ENCODE results near the gene HBB. TPM values are rescaled to one million over a fixed set of nuclear protein-coding genes. Genes with fewer than 3 reads are reported as not detected.
"Not testable (repeated sequence)": the region's sequence is repeated elsewhere in the genome, so short reads cannot be mapped to it uniquely, and the experiment has no call there.

The HBB gene
- total RNA-seq, 2 experiments from 2014 or later, result not detected

GRCh38 chr11:5253440-5253839 lies 26.6 kb upstream of the HBB start:
- DNase-seq; H3K27me3 Mint-ChIP-seq; H3K4me1 Mint-ChIP-seq; H3K4me3 Mint-ChIP-seq; POLR2A ChIA-PET; H3K27ac Mint-ChIP-seq; H3K36me3 Mint-ChIP-seq (ENCODE audit: low read depth); H3K9me3 Mint-ChIP-seq; CTCF ChIA-PET: not testable (repeated sequence)

DNA sequence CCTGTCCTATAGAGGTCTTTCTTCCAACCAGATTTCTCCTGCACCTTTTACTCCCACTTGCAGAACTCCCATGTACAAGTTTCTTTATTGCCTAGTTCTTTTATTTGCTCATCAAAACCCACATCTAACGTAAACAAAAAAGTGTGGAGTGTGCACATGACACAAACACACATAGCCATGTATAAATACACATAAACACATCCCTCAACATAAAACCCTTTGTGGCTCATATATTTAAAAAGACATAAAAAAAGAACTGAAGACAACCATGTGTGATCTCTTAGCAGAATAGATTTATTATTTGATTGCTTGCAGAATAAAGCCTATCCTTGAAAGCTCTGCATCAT lies 26.0 kb upstream of the HBB start:
- H3K4me1 Mint-ChIP-seq, result no peaks in the 10 kb centered on the region
- H3K27ac Mint-ChIP-seq, result no peak overlapping the region
- ChIA-PET CTCF (no interaction called here), POLR2A (no interaction called here)
- no peaks in the 10 kb centered on the region for H3K36me3 Mint-ChIP-seq (ENCODE audit: low read depth)
- H3K9me3 Mint-ChIP-seq, result no peaks in the 10 kb centered on the region
- DNase-seq, result no peak
- H3K27me3 Mint-ChIP-seq, result no peaks in the 10 kb centered on the region
- H3K4me3 Mint-ChIP-seq, result no peak overlapping the region

DNA sequence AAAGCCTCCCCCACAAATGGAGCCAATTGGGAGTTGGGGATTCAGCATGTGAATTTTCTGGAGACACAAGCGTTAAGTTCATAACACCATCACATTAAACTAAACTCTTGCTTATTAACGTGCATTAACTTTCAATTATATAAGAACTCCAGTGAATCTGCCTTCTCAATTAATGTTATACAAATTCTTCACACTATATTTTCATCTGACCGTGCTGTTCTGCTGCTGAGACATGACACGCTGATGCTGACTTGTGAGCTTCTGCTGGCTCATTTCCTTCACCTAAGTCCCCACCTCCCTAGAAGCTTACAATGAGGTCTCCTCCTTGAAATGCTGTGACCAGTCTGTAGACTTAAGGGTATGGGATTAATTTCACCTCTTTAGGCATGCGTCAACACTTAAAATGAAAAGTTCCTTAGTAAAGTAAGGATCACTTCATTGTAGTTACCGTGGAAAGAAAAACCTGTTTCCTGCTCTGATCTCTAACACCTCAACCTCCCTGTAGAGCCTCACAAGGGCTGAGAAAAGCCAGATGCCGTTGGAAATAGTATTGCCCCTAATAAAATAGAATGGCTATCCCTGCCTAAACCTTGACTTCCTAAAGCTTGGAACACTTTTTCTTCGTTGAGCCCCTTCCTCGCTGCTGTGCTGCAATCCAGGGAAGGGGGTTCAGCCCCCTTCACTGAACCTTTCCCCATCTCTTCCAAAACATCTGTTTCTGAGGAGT lies 25.5 kb upstream of the HBB start:
- no peaks in the 10 kb centered on the region for H3K36me3 Mint-ChIP-seq (ENCODE audit: low read depth)
- H3K27me3 Mint-ChIP-seq, result no peaks in the 10 kb centered on the region
- CTCF ChIA-PET, result no interaction called here
- H3K27ac Mint-ChIP-seq, result no peak overlapping the region
- no peak overlapping the region for H3K4me3 Mint-ChIP-seq
- H3K4me1 Mint-ChIP-seq, result no peaks in the 10 kb centered on the region
- POLR2A ChIA-PET, result interaction anchor here (0.5 kb wide), 1 partner anchor 79 kb away, joined by 3 read pairs; no protein-coding TSS in a partner anchor
- no peaks in the 10 kb centered on the region for H3K9me3 Mint-ChIP-seq
- no peak for DNase-seq

DNA sequence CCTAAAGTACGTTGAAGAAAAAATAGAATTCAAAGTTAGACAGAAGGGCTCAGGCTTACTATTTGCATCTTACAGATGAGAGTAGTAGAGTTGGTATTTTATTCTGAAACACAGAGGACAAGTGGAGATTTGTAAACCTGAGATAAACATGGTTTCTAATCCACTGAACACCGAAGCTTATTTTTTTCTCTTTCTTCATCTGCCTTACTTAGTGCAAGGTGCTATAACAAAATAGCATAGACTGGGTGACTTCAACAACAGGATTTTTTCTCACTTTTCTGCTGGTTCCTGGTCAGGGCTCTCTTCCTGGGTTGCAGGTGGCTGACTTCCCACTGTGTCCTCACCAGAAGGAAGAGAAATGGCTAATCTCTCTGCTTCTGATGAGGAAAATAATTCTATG lies 24.9 kb upstream of the HBB start:
- Mint-ChIP-seq H3K36me3 (ENCODE audit: low read depth) (no peaks in the 10 kb centered on the region), H3K4me1 (no peaks in the 10 kb centered on the region), H3K9me3 (no peaks in the 10 kb centered on the region), H3K27me3 (no peaks in the 10 kb centered on the region), H3K4me3 (no peak overlapping the region), H3K27ac (no peak overlapping the region)
- POLR2A ChIA-PET, result interaction anchor here (0.5 kb wide), 1 partner anchor 80 kb away, joined by 3 read pairs; no protein-coding TSS in a partner anchor
- CTCF ChIA-PET, result no interaction called here
- no peak for DNase-seq

GRCh38 chr11:5250543-5251204 lies 23.8 kb upstream of the HBB start:
- Mint-ChIP-seq H3K9me3 (no peaks in the 10 kb centered on the region), H3K4me3 (no peak overlapping the region), H3K36me3 (ENCODE audit: low read depth) (no peaks in the 10 kb centered on the region), H3K27ac (no peak overlapping the region), H3K27me3 (no peaks in the 10 kb centered on the region), H3K4me1 (no peaks in the 10 kb centered on the region)
- ChIA-PET POLR2A (no interaction called here), CTCF (no interaction called here)
- DNase-seq, result no peak

DNA sequence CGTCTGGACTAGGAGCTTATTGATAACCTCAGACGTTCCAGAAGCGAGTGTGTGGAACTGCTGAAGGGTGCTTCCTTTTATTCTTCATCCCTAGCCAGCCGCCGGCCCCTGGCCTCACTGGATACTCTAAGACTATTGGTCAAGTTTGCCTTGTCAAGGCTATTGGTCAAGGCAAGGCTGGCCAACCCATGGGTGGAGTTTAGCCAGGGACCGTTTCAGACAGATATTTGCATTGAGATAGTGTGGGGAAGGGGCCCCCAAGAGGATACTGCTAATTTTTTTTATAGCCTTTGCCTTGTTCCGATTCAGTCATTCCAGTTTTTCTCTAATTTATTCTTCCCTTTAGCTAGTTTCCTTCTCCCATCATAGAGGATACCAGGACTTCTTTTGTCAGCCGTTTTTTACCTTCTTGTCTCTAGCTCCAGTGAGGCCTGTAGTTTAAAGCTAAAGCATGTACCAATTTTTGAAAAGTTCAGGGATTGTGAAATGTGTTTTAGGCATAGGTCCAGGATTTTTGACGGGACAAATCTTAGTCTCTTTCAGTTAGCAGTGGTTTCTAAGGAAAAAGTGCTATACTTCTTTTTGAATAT lies 23.0 kb upstream of the HBB start, which contains the start of gene HBG1:
Gene HBG1 (minus strand): TSS at position 51 of the 590 bp plus-strand sequence. CDS start 53 bp downstream, outside the sequence.
- POLR2A ChIA-PET; H3K27me3 Mint-ChIP-seq; H3K4me3 Mint-ChIP-seq; DNase-seq; H3K27ac Mint-ChIP-seq; H3K9me3 Mint-ChIP-seq; H3K4me1 Mint-ChIP-seq; CTCF ChIA-PET; H3K36me3 Mint-ChIP-seq (ENCODE audit: low read depth): not testable (repeated sequence)

DNA sequence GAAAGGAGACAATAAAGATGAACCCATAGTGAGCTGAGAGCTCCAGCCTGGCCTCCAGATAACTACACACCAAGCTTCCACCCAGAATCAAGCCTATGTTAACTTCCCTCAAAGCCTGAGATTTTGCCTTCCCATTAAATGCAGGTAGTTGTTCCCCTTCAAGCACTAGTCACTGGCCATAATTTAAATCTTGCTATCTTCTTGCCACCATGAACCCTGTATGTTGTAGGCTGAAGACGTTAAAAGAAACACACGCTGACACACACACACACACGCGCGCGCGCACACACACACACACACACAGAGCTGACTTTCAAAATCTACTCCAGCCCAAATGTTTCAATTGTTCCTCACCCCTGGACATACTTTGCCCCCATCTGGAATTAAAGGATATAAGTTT lies 21.6 kb upstream of the HBB start:
- H3K9me3 Mint-ChIP-seq; H3K27me3 Mint-ChIP-seq; H3K36me3 Mint-ChIP-seq (ENCODE audit: low read depth); H3K4me3 Mint-ChIP-seq; DNase-seq; CTCF ChIA-PET; H3K4me1 Mint-ChIP-seq; H3K27ac Mint-ChIP-seq; POLR2A ChIA-PET: not testable (repeated sequence)

GRCh38 chr11:5247472-5248192 lies 20.8 kb upstream of the HBB start:
- Mint-ChIP-seq H3K27me3 (no peaks in the 10 kb centered on the region), H3K36me3 (ENCODE audit: low read depth) (no peaks in the 10 kb centered on the region), H3K4me3 (no peak overlapping the region), H3K9me3 (no peaks in the 10 kb centered on the region), H3K4me1 (no peaks in the 10 kb centered on the region), H3K27ac (no peak overlapping the region)
- no peak for DNase-seq
- ChIA-PET POLR2A (no interaction called here), CTCF (no interaction called here)

- Mint-ChIP-seq H3K4me3 (no peak overlapping the region), H3K9me3 (no peaks in the 10 kb centered on the region), H3K4me1 (no peaks in the 10 kb centered on the region), H3K27me3 (no peaks in the 10 kb centered on the region), H3K36me3 (ENCODE audit: low read depth) (no peaks in the 10 kb centered on the region), H3K27ac (no peak overlapping the region)
- CTCF ChIA-PET, result no interaction called here
- no peak for DNase-seq
- POLR2A ChIA-PET, result no interaction called here
Measured at GRCh38 chr11:5246772-5247471, 20.1 kb upstream of the HBB start.

- peaks cover 2% of the 10 kb centered on the region for H3K27me3 Mint-ChIP-seq
- CTCF ChIA-PET, result no interaction called here
Measured at GRCh38 chr11:5245155-5245554, 18.3 kb upstream of the HBB start.

DNA sequence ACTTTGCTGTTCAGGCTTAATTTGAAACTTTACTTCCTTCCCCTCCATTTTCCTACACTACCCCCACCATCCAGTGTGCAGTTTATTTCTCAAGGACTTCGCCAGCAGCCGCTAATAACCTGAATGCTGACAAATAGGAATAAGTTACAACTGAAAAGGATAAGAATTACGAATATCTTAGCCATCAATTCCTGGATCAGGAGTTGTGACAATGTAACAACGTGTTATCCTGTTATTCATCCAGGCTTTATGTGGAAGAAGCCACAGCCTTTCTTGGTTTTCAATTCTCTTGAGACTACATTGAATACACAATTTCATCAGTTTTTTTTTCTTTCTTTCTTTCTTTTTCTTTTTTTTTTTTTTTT lies 16.9 kb upstream of the HBB start:
- H3K4me3 Mint-ChIP-seq, result no peak overlapping the region
- no peak for DNase-seq
- CTCF ChIA-PET, result no interaction called here
- H3K27me3 Mint-ChIP-seq, result peaks cover 5% of the 10 kb centered on the region
- no peaks in the 10 kb centered on the region for H3K9me3 Mint-ChIP-seq
- POLR2A ChIA-PET, result no interaction called here
- no peaks in the 10 kb centered on the region for H3K36me3 Mint-ChIP-seq (ENCODE audit: low read depth)
- no peak overlapping the region for H3K27ac Mint-ChIP-seq
- no peaks in the 10 kb centered on the region for H3K4me1 Mint-ChIP-seq

More at GRCh38 chr11:5245155-5245554, 18.3 kb upstream of the HBB start:
- no peaks in the 10 kb centered on the region for H3K4me1 Mint-ChIP-seq
- H3K27ac Mint-ChIP-seq, result no peak overlapping the region
- no peak overlapping the region for H3K4me3 Mint-ChIP-seq
- POLR2A ChIA-PET, result no interaction called here
- no peaks in the 10 kb centered on the region for H3K36me3 Mint-ChIP-seq (ENCODE audit: low read depth)
- H3K9me3 Mint-ChIP-seq, result no peaks in the 10 kb centered on the region
- no peak for DNase-seq

DNA sequence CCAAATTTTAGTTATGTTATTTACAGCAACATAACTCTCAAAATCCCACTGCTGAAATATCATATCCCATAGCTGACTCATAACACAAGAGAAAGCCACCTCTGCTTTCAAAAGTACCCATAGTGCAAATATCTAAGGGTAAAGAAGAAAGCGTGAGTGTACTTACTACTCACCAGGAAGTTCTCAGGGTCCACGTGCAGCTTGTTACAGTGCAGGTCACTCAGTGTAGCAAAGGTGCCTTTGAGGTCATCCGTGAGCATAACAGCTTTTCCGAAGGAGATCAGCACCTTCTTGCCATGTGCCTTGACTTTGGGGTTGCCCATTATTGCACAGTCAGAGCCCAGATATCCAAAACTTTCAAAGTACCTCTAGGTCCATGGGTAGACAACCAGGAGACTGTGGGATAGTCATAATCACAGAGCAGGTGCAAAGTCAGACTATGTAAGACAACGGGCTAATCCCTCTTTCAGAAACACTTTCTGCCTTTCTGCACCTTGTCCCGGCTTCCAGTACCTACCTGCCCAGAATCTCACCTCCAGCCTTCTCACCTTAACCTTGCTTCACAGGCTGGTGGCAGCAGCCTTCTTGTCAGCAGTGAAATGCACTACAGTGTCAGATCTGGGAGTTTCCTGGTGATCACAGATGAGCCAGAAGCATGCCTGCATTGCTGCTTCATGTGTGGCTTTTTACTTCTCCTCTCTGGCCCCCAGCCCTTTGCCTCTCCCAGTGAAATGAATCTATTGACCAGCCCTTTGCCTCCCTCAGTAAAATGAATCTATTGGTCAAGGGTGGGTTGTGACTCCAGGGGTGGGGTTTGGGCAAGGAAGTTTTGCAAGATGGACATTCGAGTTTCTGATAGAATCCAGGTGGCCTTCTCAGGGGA lies 16.3 kb upstream of the HBB start:
- Mint-ChIP-seq H3K36me3 (ENCODE audit: low read depth) (no peaks in the 10 kb centered on the region), H3K9me3 (no peaks in the 10 kb centered on the region), H3K27me3 (peaks cover 10% of the 10 kb centered on the region), H3K27ac (no peak overlapping the region), H3K4me3 (no peak overlapping the region), H3K4me1 (no peaks in the 10 kb centered on the region)
- no peak for DNase-seq
- ChIA-PET POLR2A (no interaction called here), CTCF (no interaction called here)
